A549 (cell line): ENCODE data around the gene IL10. TPM values are rescaled to one million over a fixed set of nuclear protein-coding genes. Genes with fewer than 3 reads are reported as not detected.

ENCODE experiments used
- ATAC-seq, 2 experiments: fragments of 200-7000 bp in 1 of 2; fragments of >200 bp in 1 of 2; cut with Nextera tagmentation in 1 of 2; cut with Tn5 transposase in 1 of 2; 3 replicates each; pipeline versions ENCODE4 v1.8.0 to v1.9.1; 2018 to 2020; ENCODE audit warnings: mild to moderate bottlenecking in 1 of 2, moderate library complexity in 1 of 2
- CTCF ChIA-PET: fragments of 300-600 bp; sonication (Branson Sonifier 250); formaldehyde crosslinking; extraction: SDS; loops from one replicate; lab custom pipeline; 2021; ENCODE audit warnings: antibody characterized with exemption, inconsistent platforms; lab: Yijun Ruan, JAX
- POLR2A ChIA-PET: fragments of 350-600 bp; formaldehyde crosslinking; extraction: SDS; loops from one replicate; lab custom pipeline; 2021; ENCODE audit warnings: antibody characterized with exemption, inconsistent platforms; lab: Yijun Ruan, JAX
- DNase-seq, 2 experiments: peaks; one replicate each; pipeline versions ENCODE4 v3.0.0 to v3.0.0-alpha.2; 2011 to 2016; ENCODE audit warnings: low read depth in 1 of 2, low spot score in 1 of 2
- FAIRE-seq: peaks from 2 replicates; lab custom pipeline; 2011; peaks lifted over from hg19 to GRCh38; lab: Jason Lieb, UNC
- H3K27ac ChIP-seq, 2 experiments: fragments of >200 bp; sonication (Bioruptor Twin); formaldehyde crosslinking; 3 replicates each; pipeline ENCODE4 v1.5.1; 2016 to 2017
- H3K4me1 ChIP-seq: fragments of >200 bp; sonication (Bioruptor Twin); formaldehyde crosslinking; 3 replicates; pipeline ENCODE4 v1.6.1; 2016
- H3K4me2 ChIP-seq: fragments of >200 bp; sonication (Bioruptor Twin); formaldehyde crosslinking; 3 replicates; pipeline ENCODE4 v1.6.1; 2016
- H3K4me3 ChIP-seq: fragments of >200 bp; sonication (Bioruptor Twin); formaldehyde crosslinking; 3 replicates; pipeline ENCODE4 v1.5.1; 2016
- H3K9me3 ChIP-seq: fragments of >200 bp; sonication (Bioruptor Twin); formaldehyde crosslinking; 3 replicates; pipeline ENCODE4 v1.6.1; 2016
- CBX8 ChIP-seq: fragments of 200-600 bp; sonication (generic); IDR thresholded peaks from 2 replicates; pipeline ENCODE4 v1.6.1; 2016
- EP300 ChIP-seq, 2 experiments: fragments of >200 bp; sonication (Bioruptor Twin); formaldehyde crosslinking; IDR thresholded peaks; 2 replicates in 1 of 2; 3 replicates in 1 of 2; pipeline ENCODE4 v1.6.1; 2016 to 2017
- FOSL2 ChIP-seq, 2 experiments: fragments of 450-650 bp in 1 of 2; fragments of >200 bp in 1 of 2; sonication (Bioruptor Twin) in 1 of 2; formaldehyde crosslinking; IDR thresholded peaks; 2 replicates each; pipeline versions ENCODE4 v1.5.0 to v1.6.1; 2016 to 2020; ENCODE audit warnings: mild to moderate bottlenecking in 1 of 2, moderate library complexity in 1 of 2
- GATA3 ChIP-seq: IDR thresholded peaks from 2 replicates; pipeline ENCODE4 v1.6.1; 2012; ENCODE audit warnings: borderline replicate concordance
- HDAC2 ChIP-seq: fragments of 200-600 bp; sonication (generic); IDR thresholded peaks from 2 replicates; pipeline ENCODE4 v1.6.1; 2016
- HEYL ChIP-seq: fragments of 250-450 bp; sonication (Bioruptor Pico); IDR thresholded peaks from 2 replicates; pipeline ENCODE4 v1.8.0; 2021; ENCODE audit warnings: mild to moderate bottlenecking, moderate library complexity
- JUNB ChIP-seq: fragments of >200 bp; sonication (Bioruptor Twin); formaldehyde crosslinking; IDR thresholded peaks from 2 replicates; pipeline ENCODE4 v1.6.1; 2016
- MAFK ChIP-seq: fragments of 450-650 bp; IDR thresholded peaks from 2 replicates; pipeline ENCODE4 v1.6.1; 2014; ENCODE audit not compliant: partially characterized antibody
- NR3C1 ChIP-seq: fragments of >200 bp; sonication (Bioruptor Twin); formaldehyde crosslinking; IDR thresholded peaks from 3 replicates; pipeline ENCODE4 v1.6.1; 2017
- POLR2AphosphoS2 ChIP-seq: conservative IDR thresholded peaks from 2 replicates; pipeline ENCODE4 v1.6.1; 2012; ENCODE audit warnings: low read length, improper control_type of control experiment, inconsistent platforms
- RAD21 ChIP-seq, 2 experiments: fragments of >200 bp in 1 of 2; sonication (Bioruptor Twin) in 1 of 2; formaldehyde crosslinking in 1 of 2; IDR thresholded peaks in 1 of 2; conservative IDR thresholded peaks in 1 of 2; 2 replicates in 1 of 2; 3 replicates in 1 of 2; pipeline ENCODE4 v1.6.1; 2012 to 2018; ENCODE audit warnings: inconsistent platforms in 1 of 2
- RFX5 ChIP-seq: fragments of 450-650 bp; IDR thresholded peaks from 2 replicates; pipeline ENCODE4 v1.7.1; 2014; ENCODE audit warnings: antibody characterized with exemption, mild to moderate bottlenecking, moderate library complexity
- RNF2 ChIP-seq: fragments of 200-600 bp; sonication (generic); IDR thresholded peaks from 2 replicates; pipeline ENCODE4 v1.6.1; 2016; ENCODE audit warnings: low read depth, mild to moderate bottlenecking, antibody characterized with exemption, moderate library complexity, borderline replicate concordance
- SMC3 ChIP-seq: fragments of >200 bp; sonication (Bioruptor Twin); formaldehyde crosslinking; IDR thresholded peaks from 3 replicates; pipeline ENCODE4 v1.6.1; 2018; ENCODE audit warnings: inconsistent platforms
- WGBS: methylation state at CpG from one replicate; pipeline ENCODE4 v1.1.6; 2017; ENCODE audit errors: missing lambda C conversion rate; 5-methylcytosine and 5-hydroxymethylcytosine counted together
- polyA minus RNA-seq: library from RNA; depleted of rRNA, polyadenylated mRNA; stranded (reverse); fragments of >200 nt; gene quantifications from 2 replicates; pipeline ENCODE4 v1.2.3, GENCODE V29; 2011; rRNA and poly(A)+ RNA removed
- polyA plus RNA-seq, 4 experiments: library from polyadenylated mRNA; depleted of rRNA in 3 of 4; stranded (reverse); fragments of >200 nt; fragmentation: RNase III in 1 of 4; extraction: RNeasy Plus Mini Kit Qiagen cat#74134 plus additional on column Dnase treatment in 1 of 4; gene quantifications; 2 replicates in 3 of 4; 3 replicates in 1 of 4; pipeline ENCODE4 v1.2.3, GENCODE V29; 2011 to 2017
- TF ChIP-seq, protein P1 (sequence below): fragments of 200-600 bp; sonication (generic); IDR thresholded peaks from 2 replicates; pipeline ENCODE4 v1.6.1; 2016; ENCODE audit warnings: antibody characterized with exemption, mild to moderate bottlenecking, moderate library complexity
- TF ChIP-seq, protein P2 (sequence below): fragments of >200 bp; sonication (Bioruptor Twin); formaldehyde crosslinking; IDR thresholded peaks from 2 replicates; pipeline ENCODE4 v1.6.1; 2016
- TF ChIP-seq, protein P3 (sequence below): fragments of 450-650 bp; IDR thresholded peaks from 2 replicates; pipeline ENCODE4 v1.6.1; 2014; ENCODE audit warnings: antibody characterized with exemption
- TF ChIP-seq, protein P4 (sequence below): IDR thresholded peaks from 2 replicates; pipeline ENCODE4 v1.6.1; 2012

Gene IL10
- polyA plus RNA-seq (2011; rRNA removed) (not detected in 2 replicates), polyA plus RNA-seq (2017; fragmentation: RNase III; extraction: RNeasy Plus Mini Kit Qiagen cat#74134 plus additional on column Dnase treatment) (not detected in 3 replicates), polyA minus RNA-seq (not detected in 2 replicates)
- polyA plus RNA-seq (2012; cell fraction: cytosol; rRNA removed) = not detected in 2 replicates
- not detected in 2 replicates for polyA plus RNA-seq (2012; cell fraction: nucleus; rRNA removed)

DNA sequence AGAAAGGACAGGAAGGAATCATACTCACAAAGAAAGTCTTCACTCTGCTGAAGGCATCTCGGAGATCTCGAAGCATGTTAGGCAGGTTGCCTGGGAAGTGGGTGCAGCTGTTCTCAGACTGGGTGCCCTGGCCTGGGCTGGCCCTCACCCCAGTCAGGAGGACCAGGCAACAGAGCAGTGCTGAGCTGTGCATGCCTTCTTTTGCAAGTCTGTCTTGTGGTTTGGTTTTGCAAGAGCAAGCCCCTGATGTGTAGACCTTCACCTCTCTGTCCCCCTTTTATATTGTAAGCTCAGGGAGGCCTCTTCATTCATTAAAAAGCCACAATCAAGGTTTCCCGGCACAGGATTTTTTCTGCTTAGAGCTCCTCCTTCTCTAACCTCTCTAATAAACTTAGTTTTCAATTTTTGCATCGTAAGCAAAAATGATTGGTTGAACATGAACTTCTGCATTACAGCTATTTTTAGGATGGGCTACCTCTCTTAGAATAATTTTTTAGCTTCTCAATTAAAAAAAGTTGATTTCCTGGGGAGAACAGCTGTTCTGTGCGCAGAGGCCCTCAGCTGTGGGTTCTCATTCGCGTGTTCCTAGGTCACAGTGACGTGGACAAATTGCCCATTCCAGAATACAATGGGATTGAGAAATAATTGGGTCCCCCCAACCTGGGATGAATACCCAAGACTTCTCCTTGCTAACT is at the start of gene IL10:
Gene IL10, minus strand, starts transcription at position 252 of the 695 bp plus-strand sequence. Its CDS starts 59 bp downstream, at position 193.
- ATAC-seq = no peak
- ChIA-PET POLR2A (no interaction called here), CTCF (interaction anchor here (0.9 to 5.0 kb wide), 9 partner anchors 12 to 233 kb away, joined by 3 to 20 read pairs (median 3); no protein-coding TSS in a partner anchor)
- Histone ChIP-seq H3K4me2 (no peak within 1 kb of the TSS), H3K9me3 (no peaks in the 10 kb centered on the region), H3K27ac (no peak within 1 kb of the TSS), H3K4me3 (no peak within 1 kb of the TSS), H3K4me1 (no peaks in the 10 kb centered on the region)
- FAIRE-seq = no peak
- 66% methylated on average over 8 of the region's 8 CpGs for WGBS
- DNase-seq = no peak
- TF ChIP-seq CBX8 (no peak), RFX5 (no peak), JUNB (no peak), POLR2AphosphoS2 (no peak), MAFK (peak; percentile 96), FOSL2 (IDR thresholded peaks at IDR 0.05) (no peak), FOSL2 (CRISPR knock-in tag; IDR thresholded peaks at IDR 0.05) (no peak)

DNA sequence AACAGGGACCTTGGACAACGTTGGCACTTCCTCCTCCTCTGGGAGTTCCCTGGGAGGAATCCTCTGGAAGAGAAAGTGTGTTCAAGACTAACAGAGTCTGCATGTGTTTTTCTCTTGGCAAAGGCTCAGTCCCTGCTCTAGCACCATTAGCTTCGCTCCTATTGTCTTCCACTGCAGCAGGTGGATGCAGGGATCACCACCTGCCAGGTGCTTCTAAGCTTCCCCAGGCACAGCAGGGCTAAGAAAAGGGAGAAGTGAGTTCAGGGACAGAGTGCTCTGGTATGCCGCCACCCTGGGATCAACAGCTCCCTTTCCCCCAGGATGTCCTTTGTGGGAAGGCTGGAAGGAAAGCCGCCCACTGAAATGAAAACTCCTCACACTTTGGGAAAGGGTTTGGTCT is 49.2 kb upstream of the IL10 start:
- 51% methylated on average over 4 of the region's 4 CpGs for WGBS
- no peak overlapping the region for H3K27ac ChIP-seq
- TF ChIP-seq, protein P1, sequence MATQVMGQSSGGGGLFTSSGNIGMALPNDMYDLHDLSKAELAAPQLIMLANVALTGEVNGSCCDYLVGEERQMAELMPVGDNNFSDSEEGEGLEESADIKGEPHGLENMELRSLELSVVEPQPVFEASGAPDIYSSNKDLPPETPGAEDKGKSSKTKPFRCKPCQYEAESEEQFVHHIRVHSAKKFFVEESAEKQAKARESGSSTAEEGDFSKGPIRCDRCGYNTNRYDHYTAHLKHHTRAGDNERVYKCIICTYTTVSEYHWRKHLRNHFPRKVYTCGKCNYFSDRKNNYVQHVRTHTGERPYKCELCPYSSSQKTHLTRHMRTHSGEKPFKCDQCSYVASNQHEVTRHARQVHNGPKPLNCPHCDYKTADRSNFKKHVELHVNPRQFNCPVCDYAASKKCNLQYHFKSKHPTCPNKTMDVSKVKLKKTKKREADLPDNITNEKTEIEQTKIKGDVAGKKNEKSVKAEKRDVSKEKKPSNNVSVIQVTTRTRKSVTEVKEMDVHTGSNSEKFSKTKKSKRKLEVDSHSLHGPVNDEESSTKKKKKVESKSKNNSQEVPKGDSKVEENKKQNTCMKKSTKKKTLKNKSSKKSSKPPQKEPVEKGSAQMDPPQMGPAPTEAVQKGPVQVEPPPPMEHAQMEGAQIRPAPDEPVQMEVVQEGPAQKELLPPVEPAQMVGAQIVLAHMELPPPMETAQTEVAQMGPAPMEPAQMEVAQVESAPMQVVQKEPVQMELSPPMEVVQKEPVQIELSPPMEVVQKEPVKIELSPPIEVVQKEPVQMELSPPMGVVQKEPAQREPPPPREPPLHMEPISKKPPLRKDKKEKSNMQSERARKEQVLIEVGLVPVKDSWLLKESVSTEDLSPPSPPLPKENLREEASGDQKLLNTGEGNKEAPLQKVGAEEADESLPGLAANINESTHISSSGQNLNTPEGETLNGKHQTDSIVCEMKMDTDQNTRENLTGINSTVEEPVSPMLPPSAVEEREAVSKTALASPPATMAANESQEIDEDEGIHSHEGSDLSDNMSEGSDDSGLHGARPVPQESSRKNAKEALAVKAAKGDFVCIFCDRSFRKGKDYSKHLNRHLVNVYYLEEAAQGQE = no peak
- no peak for TF ChIP-seq EP300 (IDR thresholded peaks at IDR 0.05)
- no peak for TF ChIP-seq POLR2AphosphoS2
- TF ChIP-seq HDAC2 = no peak
- TF ChIP-seq, protein P2, sequence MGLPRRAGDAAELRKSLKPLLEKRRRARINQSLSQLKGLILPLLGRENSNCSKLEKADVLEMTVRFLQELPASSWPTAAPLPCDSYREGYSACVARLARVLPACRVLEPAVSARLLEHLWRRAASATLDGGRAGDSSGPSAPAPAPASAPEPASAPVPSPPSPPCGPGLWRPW = no peak
- no peak for TF ChIP-seq GATA3
- TF ChIP-seq, protein P3, sequence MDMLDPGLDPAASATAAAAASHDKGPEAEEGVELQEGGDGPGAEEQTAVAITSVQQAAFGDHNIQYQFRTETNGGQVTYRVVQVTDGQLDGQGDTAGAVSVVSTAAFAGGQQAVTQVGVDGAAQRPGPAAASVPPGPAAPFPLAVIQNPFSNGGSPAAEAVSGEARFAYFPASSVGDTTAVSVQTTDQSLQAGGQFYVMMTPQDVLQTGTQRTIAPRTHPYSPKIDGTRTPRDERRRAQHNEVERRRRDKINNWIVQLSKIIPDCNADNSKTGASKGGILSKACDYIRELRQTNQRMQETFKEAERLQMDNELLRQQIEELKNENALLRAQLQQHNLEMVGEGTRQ = no peak
- TF ChIP-seq NR3C1 = no peak
- TF ChIP-seq SMC3 = no peak
- TF ChIP-seq RAD21 (conservative IDR thresholded peaks at IDR 0.05 in 1 of 2, IDR thresholded peaks at IDR 0.05 in 1 of 2) = no peak
- TF ChIP-seq, protein P4, sequence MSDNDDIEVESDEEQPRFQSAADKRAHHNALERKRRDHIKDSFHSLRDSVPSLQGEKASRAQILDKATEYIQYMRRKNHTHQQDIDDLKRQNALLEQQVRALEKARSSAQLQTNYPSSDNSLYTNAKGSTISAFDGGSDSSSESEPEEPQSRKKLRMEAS = no peak
- no peak for TF ChIP-seq RNF2
- no peak for TF ChIP-seq HEYL (CRISPR knock-in tag)
- TF ChIP-seq, all 56 proteins: peak for 0
- ATAC-seq (no peak), DNase-seq (no peak), FAIRE-seq (no peak)
- POLR2A ChIA-PET = no interaction called here
- Histone ChIP-seq H3K4me3 (no peak overlapping the region), H3K4me2 (no peak overlapping the region), H3K9me3 (no peaks in the 10 kb centered on the region), H3K4me1 (no peaks in the 10 kb centered on the region)
- CTCF ChIA-PET = interaction anchor here (0.9 to 2.2 kb wide), 7 partner anchors 10 to 114 kb away, joined by 3 to 6 read pairs (median 3); no protein-coding TSS in a partner anchor
